SK-N-SH (cell line): ENCODE data around the gene TUBGCP6. TPM values are rescaled to one million over a fixed set of nuclear protein-coding genes. Genes with fewer than 3 reads are reported as not detected.
A peak's percentile ranks its signal among the peaks of the same experiment; 100 is the strongest.

Source experiments
- CTCF ChIA-PET: fragments of 300-600, 350-600 bp; formaldehyde crosslinking; extraction: SDS; loops from one replicate; lab custom pipeline; 2021; lab: Yijun Ruan, JAX
- POLR2A ChIA-PET: fragments of 350-600 bp; sonication (Branson Sonifier 250); formaldehyde crosslinking; extraction: SDS; loops from one replicate; lab custom pipeline; 2020; ENCODE audit warnings: antibody characterized with exemption, inconsistent platforms; lab: Yijun Ruan, JAX
- DNase-seq: peaks from one replicate; pipeline ENCODE4 v3.0.0; 2012
- H2AFZ ChIP-seq: fragments of 200-600 bp; sonication (generic); 2 replicates; pipeline ENCODE4 v1.8.1; 2016; ENCODE audit warnings: antibody characterized with exemption, mild to moderate bottlenecking, low read depth
- H3F3A ChIP-seq: fragments of 200-600 bp; sonication (generic); replicated peaks from 2 replicates; pipeline ENCODE3; 2016; ENCODE audit warnings: antibody characterized with exemption, mild to moderate bottlenecking; ENCODE audit not compliant: insufficient read depth
- H3K27ac ChIP-seq, 2 experiments: fragments of 200-500 bp in 1 of 2; fragments of 200-600 bp in 1 of 2; sonication (Bioruptor generic) in 1 of 2; sonication (generic), shearing (Covaris generic) in 1 of 2; 2 replicates each; pipeline versions ENCODE4 v1.5.1 to v1.6.1; 2014 to 2016; ENCODE audit warnings: low read depth in 2 of 2, inconsistent platforms in 1 of 2, low read length in 1 of 2, mild to moderate bottlenecking in 1 of 2, mixed read lengths in 1 of 2
- H3K27me3 ChIP-seq: fragments of 200-600 bp; sonication (generic), shearing (Covaris generic); 2 replicates; pipeline ENCODE4 v1.6.1; 2016; ENCODE audit warnings: mixed run types; ENCODE audit not compliant: insufficient read depth
- H3K36me3 ChIP-seq, 2 experiments: fragments of 200-500 bp in 1 of 2; fragments of 200-600 bp in 1 of 2; sonication (Bioruptor generic) in 1 of 2; sonication (generic) in 1 of 2; replicated peaks in 1 of 2; 2 replicates each; pipeline versions ENCODE3 to v1.5.1; 2014 to 2016; ENCODE audit warnings: low read length in 1 of 2, mild to moderate bottlenecking in 1 of 2; ENCODE audit not compliant: insufficient read depth in 2 of 2, control insufficient read depth in 1 of 2
- H3K4me1 ChIP-seq, 2 experiments: fragments of 200-500 bp in 1 of 2; fragments of 200-600 bp in 1 of 2; sonication (Bioruptor generic) in 1 of 2; sonication (generic), shearing (Covaris generic) in 1 of 2; 2 replicates each; pipeline versions ENCODE4 v1.5.1 to v1.6.1; 2014 to 2016; ENCODE audit warnings: low read depth in 1 of 2, low read length in 1 of 2, mixed run types in 1 of 2; ENCODE audit not compliant: insufficient read depth in 2 of 2, control insufficient read depth in 1 of 2
- H3K4me2 ChIP-seq: fragments of 200-600 bp; sonication (generic), shearing (Covaris generic); 2 replicates; pipeline ENCODE4 v1.6.1; 2017; ENCODE audit warnings: mixed run types
- H3K4me3 ChIP-seq, 2 experiments: fragments of 200-500 bp in 1 of 2; fragments of 200-600 bp in 1 of 2; sonication (Bioruptor generic) in 1 of 2; sonication (generic), shearing (Covaris generic) in 1 of 2; 2 replicates each; pipeline versions ENCODE4 v1.5.1 to v1.8.1; 2014 to 2016; ENCODE audit warnings: low read depth in 2 of 2, inconsistent platforms in 1 of 2, low read length in 1 of 2, mild to moderate bottlenecking in 1 of 2, mixed read lengths in 1 of 2, moderate library complexity in 1 of 2
- H3K79me2 ChIP-seq: fragments of 200-600 bp; sonication (generic); 2 replicates; pipeline ENCODE4 v1.8.1; 2017; ENCODE audit warnings: mild to moderate bottlenecking; ENCODE audit not compliant: insufficient read depth
- H3K9ac ChIP-seq: fragments of 200-600 bp; sonication (generic); 2 replicates; pipeline ENCODE4 v1.6.1; 2017; ENCODE audit warnings: mixed run types
- H3K9me2 ChIP-seq: fragments of 200-600 bp; sonication (generic); 2 replicates; pipeline ENCODE4 v1.6.1; 2017; ENCODE audit warnings: mixed run types
- H3K9me3 ChIP-seq: fragments of 200-600 bp; sonication (generic); 2 replicates; pipeline ENCODE4 v1.6.1; 2017; ENCODE audit warnings: mixed run types, mild to moderate bottlenecking, moderate library complexity
- H4K20me1 ChIP-seq: fragments of 200-600 bp; sonication (generic); 2 replicates; pipeline ENCODE4 v1.6.1; 2017; ENCODE audit warnings: mild to moderate bottlenecking, mixed run types; ENCODE audit not compliant: insufficient read depth
- CHD2 ChIP-seq: fragments of 150-350 bp; IDR thresholded peaks from 2 replicates; pipeline ENCODE4 v1.6.1; 2018; ENCODE audit warnings: low read length; ENCODE audit not compliant: partially characterized antibody
- CTCF ChIP-seq: fragments of 200-600 bp; sonication (generic); IDR thresholded peaks from 2 replicates; pipeline ENCODE4 v1.6.1; 2017; ENCODE audit warnings: antibody characterized with exemption, mild to moderate bottlenecking, moderate library complexity
- FOSL2 ChIP-seq: IDR thresholded peaks from 2 replicates; pipeline ENCODE4 v1.4.0; 2012; ENCODE audit warnings: low read depth, mild to moderate bottlenecking, moderate library complexity, borderline replicate concordance
- GATA2 ChIP-seq: sonication (generic); formaldehyde crosslinking; IDR thresholded peaks from 2 replicates; pipeline ENCODE4 v1.5.0; 2020; ENCODE audit warnings: mild to moderate bottlenecking, missing genetic modification reagents
- IRF3 ChIP-seq: fragments of 150-350 bp; IDR thresholded peaks from 2 replicates; pipeline ENCODE4 v1.6.1; 2016; ENCODE audit warnings: mild to moderate bottlenecking, low read depth, low read length
- MXI1 ChIP-seq: IDR thresholded peaks from 2 replicates; pipeline ENCODE4 v1.6.1; 2012; ENCODE audit warnings: mild to moderate bottlenecking, low read depth, low read length, improper control_type of control experiment
- NRF1 ChIP-seq: IDR thresholded peaks from 2 replicates; pipeline ENCODE4 v1.6.1; 2012; ENCODE audit warnings: low read depth, mild to moderate bottlenecking, low read length
- REST ChIP-seq: IDR thresholded peaks from 2 replicates; pipeline ENCODE4 v1.6.1; 2012; ENCODE audit warnings: mild to moderate bottlenecking, low read depth, low read length, moderate library complexity
- SIN3A ChIP-seq: IDR thresholded peaks from 2 replicates; pipeline ENCODE4 v1.6.1; 2012; ENCODE audit warnings: low read depth, mild to moderate bottlenecking, low read length, moderate library complexity, borderline replicate concordance
- TCF12 ChIP-seq: IDR thresholded peaks from 2 replicates; pipeline ENCODE4 v1.4.0; 2012
- USF1 ChIP-seq: IDR thresholded peaks from 2 replicates; pipeline ENCODE4 v1.4.0; 2012; ENCODE audit warnings: low read depth, borderline replicate concordance
- WGBS: methylation state at CpG from one replicate; pipeline ENCODE4 v1.1.6; 2017; ENCODE audit warnings: low lambda C conversion rate; 5-methylcytosine and 5-hydroxymethylcytosine counted together
- polyA plus RNA-seq, 3 experiments: library from polyadenylated mRNA; depleted of rRNA; stranded (reverse); fragments of >200 nt; gene quantifications; 2 replicates each; pipeline ENCODE4 v1.2.3, GENCODE V29; 2012

The TUBGCP6 gene
- polyA plus RNA-seq, 1 of the 3 experiments (the other 2 are of a cell fraction) = 40.4 TPM

- Histone ChIP-seq H3K36me3 (peaks cover 0 to under 1% of the 10 kb centered on the region in 2 experiments), H3F3A (no peaks in the 10 kb centered on the region), H3K4me1 (peaks cover 0 to 24% of the 10 kb centered on the region in 2 experiments; a peak in 2 of 4 replicates), H4K20me1 (no peaks in the 10 kb centered on the region), H3K4me2 (no peak overlapping the region), H3K27me3 (no peaks in the 10 kb centered on the region), H3K9ac (no peak overlapping the region), H3K4me3 (no peak overlapping the region), H2AFZ (no peak overlapping the region), H3K27ac (peak overlapping the region in 1 of 2 experiments; percentile 47; a peak in 1 of 4 replicates), H3K9me3 (no peaks in the 10 kb centered on the region), H3K79me2 (peaks cover 23% of the 10 kb centered on the region), H3K9me2 (no peaks in the 10 kb centered on the region)
- CTCF ChIA-PET = interaction anchor here (1.2 kb wide), 2 partner anchors 10 to 36 kb away, joined by 3 to 5 read pairs; no protein-coding TSS in a partner anchor
- no peak for DNase-seq
- TF ChIP-seq USF1 = no peak
- TF ChIP-seq IRF3 = no peak
- no peak for TF ChIP-seq CHD2
- no peak for TF ChIP-seq MXI1
- no peak for TF ChIP-seq NRF1
- POLR2A ChIA-PET = no interaction called here
- 81% methylated on average over 9 of the region's 19 CpGs for WGBS
Measured at GRCh38 chr22:50183141-50183971, 61.5 kb downstream of the TUBGCP6 start.

GRCh38 chr22:50182176-50183081 is 62.4 kb downstream of the TUBGCP6 start:
- no peak overlapping the region for H3K4me2 ChIP-seq
- H3K4me3 ChIP-seq = no peak overlapping the region
- no peaks in the 10 kb centered on the region for H3K36me3 ChIP-seq
- CTCF ChIA-PET = interaction anchor here (1.2 kb wide), 1 partner anchor 12 kb away, joined by 3 read pairs; the partner anchor contains the start of gene PANX2
- no peak overlapping the region for H3K9ac ChIP-seq
- no peak overlapping the region for H3K27ac ChIP-seq
- no peaks in the 10 kb centered on the region for H4K20me1 ChIP-seq
- peaks cover 0 to 23% of the 10 kb centered on the region in 2 experiments; a peak in 2 of 4 replicates for H3K4me1 ChIP-seq
- H3K9me2 ChIP-seq = no peaks in the 10 kb centered on the region
- no peak for DNase-seq
- H3K79me2 ChIP-seq = peaks cover 14% of the 10 kb centered on the region
- POLR2A ChIA-PET = no interaction called here
- H3F3A ChIP-seq = no peaks in the 10 kb centered on the region
- H3K9me3 ChIP-seq = no peaks in the 10 kb centered on the region
- no peak for TF ChIP-seq GATA2 (CRISPR knock-in tag)
- no peak for TF ChIP-seq REST
- TF ChIP-seq TCF12 = no peak
- no peak for TF ChIP-seq SIN3A
- TF ChIP-seq MXI1 = no peak
- no peak for TF ChIP-seq FOSL2
- TF ChIP-seq CTCF = no peak
- H3K27me3 ChIP-seq = no peaks in the 10 kb centered on the region
- no peak overlapping the region for H2AFZ ChIP-seq
- 88% methylated on average over 13 of the region's 31 CpGs for WGBS
